Ovary (tissue), 9 donors: ENCODE measurements around the gene DEDD2. TPM values are rescaled to one million over a fixed set of nuclear protein-coding genes. Genes with fewer than 3 reads are reported as not detected.

ENCODE experiments used
- DNase-seq, 5 donors: peaks; one replicate each; pipeline ENCODE4 v3.0.0-alpha.2; 2019 to 2020
- H3K27ac ChIP-seq, 2 donors: fragments of 200-600 bp; one replicate each; pipeline versions ENCODE4 v1.5.1 to v1.8.0; 2019 to 2022
- H3K27me3 ChIP-seq: fragments of 200-600 bp; one replicate; pipeline ENCODE4 v1.8.0; 2022
- H3K36me3 ChIP-seq: fragments of 200-600 bp; sonication (generic); one replicate; pipeline ENCODE4 v1.5.1; 2019
- H3K4me1 ChIP-seq: one replicate; pipeline ENCODE4 v1.8.1; 2013; ENCODE audit warnings: mild to moderate bottlenecking, moderate library complexity; ENCODE audit not compliant: insufficient read depth
- H3K4me3 ChIP-seq: fragments of 200-600 bp; sonication (generic); one replicate; pipeline ENCODE4 v1.5.1; 2017
- H3K9me3 ChIP-seq, 2 donors: fragments of 200-600 bp in 1 of 2; sonication (generic) in 1 of 2; one replicate each; pipeline versions ENCODE4 v1.5.1 to v1.8.1; 2013 to 2019; ENCODE audit warnings: mild to moderate bottlenecking in 1 of 2, moderate library complexity in 1 of 2
- EP300 ChIP-seq: sonication (generic); formaldehyde crosslinking; IDR thresholded peaks from one replicate; pipeline ENCODE4 v1.6.1; 2017; ENCODE audit warnings: antibody characterized with exemption
- POLR2A ChIP-seq: fragments of 450-650 bp; IDR thresholded peaks from one replicate; pipeline ENCODE4 v1.6.1; 2017; ENCODE audit warnings: antibody characterized with exemption, mild to moderate bottlenecking, moderate library complexity
- WGBS, 3 donors: extraction: QIAGEN DNeasy Blood & Tissue Kit in 1 of 3; methylation state at CpG; one replicate each; pipeline versions ENCODE4 v1.1.5 to v1.1.7; 2013 to 2017; 5-methylcytosine and 5-hydroxymethylcytosine counted together
- intact Hi-C, 4 donors: fragments of 100-400 bp; cut with DNase I; formaldehyde crosslinking; loops; one replicate each; pipeline versions ENCODE4 v1.11.0 to v1.15.1; 2022 to 2023
- polyA plus RNA-seq, 2 donors: library from polyadenylated mRNA; stranded (reverse); fragments of 200-250 nt in 1 of 2; fragments of 350-450 nt in 1 of 2; fragmentation: Illumina TruSeq in 1 of 2; extraction: RNeasy Lipid Tissue Mini Kit (QIAGEN cat#74804) in 1 of 2; gene quantifications; one replicate each; pipeline ENCODE4 v1.2.3, GENCODE V29; 2013 to 2014
- total RNA-seq, 7 donors: library from RNA; depleted of rRNA in 2 of 7; stranded (reverse); fragments of >200 nt in 2 of 7; fragmentation: NEBNext Ultra II Directional in 3 of 7; extraction: Animal tissue kit (Norgen Biotek cat#: 25700) in 3 of 7; gene quantifications; one replicate each; pipeline versions ENCODE4 v1.1.0 to v1.2.4, GENCODE V29; 2016 to 2023
- TF ChIP-seq, protein P1 (sequence below), 3 donors: fragments of 450-650 bp in 2 of 3; fragments of 200-600 bp in 1 of 3; IDR thresholded peaks; one replicate each; pipeline versions ENCODE4 v1.5.1 to v1.8.0; 2016 to 2022; ENCODE audit warnings: antibody characterized with exemption in 3 of 3, mild to moderate bottlenecking in 1 of 3
- donor health status: DM: no; HTN: no; CAD: no; lungs with moderate emphysema.
- donor health status: DM: no; HTN: no; CAD: no.
- donor health status: Bipolar disorder and iron deficiency.
- donor health status: DM: yes; HTN: yes; CAD: no.
- donor health status: DM: no; HTN: no; CAD: no.
- donor health status: DM: yes; HTN: yes; CAD: no.

The DEDD2 gene
- total and polyA plus RNA-seq, 9 donors, result 8.3 to 36.8 (median 25.1) TPM

DNA sequence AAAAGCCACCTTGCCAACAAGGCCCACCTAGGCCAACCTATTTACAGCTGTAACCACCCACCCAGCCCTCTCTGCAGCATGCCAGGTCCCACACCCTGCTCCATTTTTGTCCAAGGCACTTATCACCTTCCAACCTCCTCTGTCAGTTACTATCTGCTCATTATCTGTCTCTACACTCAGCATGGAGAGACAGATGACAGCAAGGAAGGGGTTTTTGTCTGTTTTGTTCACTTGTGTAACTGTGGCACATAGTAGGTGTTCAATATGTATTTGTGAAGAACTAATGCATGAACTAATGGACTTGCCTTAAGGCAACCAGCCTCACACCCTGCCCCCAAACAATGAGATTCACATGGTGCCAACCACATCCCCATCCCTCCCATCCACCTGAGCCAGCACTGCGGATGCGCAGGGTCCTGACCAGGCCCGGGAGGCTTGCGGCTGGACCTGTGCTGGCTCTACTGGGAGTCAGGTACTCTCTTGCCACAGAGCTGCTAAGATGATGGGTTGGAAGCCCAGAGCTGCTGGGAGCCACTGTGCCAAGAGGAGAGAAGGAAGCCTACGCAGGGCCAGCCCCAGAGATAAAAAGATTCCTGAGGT lies 17.3 kb downstream of the DEDD2 start:
- no peaks in the 10 kb centered on the region for H3K36me3 ChIP-seq
- H3K9me3 ChIP-seq, result no peaks in the 10 kb centered on the region
- 81 to 90% (median 88%) methylated on average over 5 of the region's 5 CpGs for WGBS, 3 donors
- H3K4me3 ChIP-seq, result no peak overlapping the region
- TF ChIP-seq, protein P1, sequence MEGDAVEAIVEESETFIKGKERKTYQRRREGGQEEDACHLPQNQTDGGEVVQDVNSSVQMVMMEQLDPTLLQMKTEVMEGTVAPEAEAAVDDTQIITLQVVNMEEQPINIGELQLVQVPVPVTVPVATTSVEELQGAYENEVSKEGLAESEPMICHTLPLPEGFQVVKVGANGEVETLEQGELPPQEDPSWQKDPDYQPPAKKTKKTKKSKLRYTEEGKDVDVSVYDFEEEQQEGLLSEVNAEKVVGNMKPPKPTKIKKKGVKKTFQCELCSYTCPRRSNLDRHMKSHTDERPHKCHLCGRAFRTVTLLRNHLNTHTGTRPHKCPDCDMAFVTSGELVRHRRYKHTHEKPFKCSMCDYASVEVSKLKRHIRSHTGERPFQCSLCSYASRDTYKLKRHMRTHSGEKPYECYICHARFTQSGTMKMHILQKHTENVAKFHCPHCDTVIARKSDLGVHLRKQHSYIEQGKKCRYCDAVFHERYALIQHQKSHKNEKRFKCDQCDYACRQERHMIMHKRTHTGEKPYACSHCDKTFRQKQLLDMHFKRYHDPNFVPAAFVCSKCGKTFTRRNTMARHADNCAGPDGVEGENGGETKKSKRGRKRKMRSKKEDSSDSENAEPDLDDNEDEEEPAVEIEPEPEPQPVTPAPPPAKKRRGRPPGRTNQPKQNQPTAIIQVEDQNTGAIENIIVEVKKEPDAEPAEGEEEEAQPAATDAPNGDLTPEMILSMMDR (IDR thresholded peaks at IDR 0.05), result no peak
- TF ChIP-seq EP300 (no peak), POLR2A (no peak)
- H3K4me1 ChIP-seq, result no peaks in the 10 kb centered on the region
- intact Hi-C loops, result no loop called here
- no peaks in the 10 kb centered on the region for H3K27me3 ChIP-seq
- H3K27ac ChIP-seq, result no peak overlapping the region
- no peak for DNase-seq

DNA sequence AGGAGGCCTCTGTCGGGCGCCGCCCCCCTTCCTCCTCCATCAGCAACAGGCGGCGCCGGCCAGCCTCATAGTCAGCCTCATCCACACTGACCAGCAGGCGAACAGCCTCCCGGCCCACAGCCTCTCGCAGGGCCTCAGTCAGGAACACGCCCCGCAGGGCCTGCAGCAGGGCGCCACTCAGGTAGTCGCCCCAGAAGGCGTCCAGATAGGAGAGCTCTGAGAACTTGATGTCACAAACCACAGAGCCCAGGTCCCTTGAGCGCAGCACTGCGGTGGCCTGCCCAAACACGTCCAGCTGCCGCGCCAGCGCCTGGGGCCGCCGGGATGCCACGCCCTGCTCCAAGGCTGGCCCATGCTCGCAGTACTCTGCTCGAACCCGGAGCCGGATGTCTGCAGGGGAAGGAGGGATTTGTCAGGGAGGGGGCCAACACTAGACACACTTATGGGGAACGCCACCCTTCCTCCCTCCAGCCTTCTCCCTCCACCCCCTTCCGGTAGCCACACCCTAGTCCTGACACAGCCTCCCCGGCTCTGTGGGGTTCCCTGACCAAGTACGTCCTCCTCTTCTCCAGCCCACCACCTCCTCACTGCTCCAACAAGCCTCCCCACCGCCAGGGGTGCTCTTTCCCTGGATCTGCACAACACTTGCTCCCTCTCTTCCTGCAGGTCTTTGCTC lies 17.9 kb downstream of the DEDD2 start:
- no peaks in the 10 kb centered on the region for H3K27me3 ChIP-seq
- no peaks in the 10 kb centered on the region for H3K4me1 ChIP-seq
- TF ChIP-seq POLR2A, result no peak
- TF ChIP-seq, protein P1 (IDR thresholded peaks at IDR 0.05), result no peak
- TF ChIP-seq EP300, result no peak
- intact Hi-C loops, result no loop called here
- H3K36me3 ChIP-seq, result no peaks in the 10 kb centered on the region
- no peak overlapping the region for H3K27ac ChIP-seq
- H3K9me3 ChIP-seq, result no peaks in the 10 kb centered on the region
- H3K4me3 ChIP-seq, result no peak overlapping the region
- WGBS, 3 donors, result 81 to 87% (median 85%) methylated on average over 26 to 32 of the region's 32 CpGs
- no peak for DNase-seq

DNA sequence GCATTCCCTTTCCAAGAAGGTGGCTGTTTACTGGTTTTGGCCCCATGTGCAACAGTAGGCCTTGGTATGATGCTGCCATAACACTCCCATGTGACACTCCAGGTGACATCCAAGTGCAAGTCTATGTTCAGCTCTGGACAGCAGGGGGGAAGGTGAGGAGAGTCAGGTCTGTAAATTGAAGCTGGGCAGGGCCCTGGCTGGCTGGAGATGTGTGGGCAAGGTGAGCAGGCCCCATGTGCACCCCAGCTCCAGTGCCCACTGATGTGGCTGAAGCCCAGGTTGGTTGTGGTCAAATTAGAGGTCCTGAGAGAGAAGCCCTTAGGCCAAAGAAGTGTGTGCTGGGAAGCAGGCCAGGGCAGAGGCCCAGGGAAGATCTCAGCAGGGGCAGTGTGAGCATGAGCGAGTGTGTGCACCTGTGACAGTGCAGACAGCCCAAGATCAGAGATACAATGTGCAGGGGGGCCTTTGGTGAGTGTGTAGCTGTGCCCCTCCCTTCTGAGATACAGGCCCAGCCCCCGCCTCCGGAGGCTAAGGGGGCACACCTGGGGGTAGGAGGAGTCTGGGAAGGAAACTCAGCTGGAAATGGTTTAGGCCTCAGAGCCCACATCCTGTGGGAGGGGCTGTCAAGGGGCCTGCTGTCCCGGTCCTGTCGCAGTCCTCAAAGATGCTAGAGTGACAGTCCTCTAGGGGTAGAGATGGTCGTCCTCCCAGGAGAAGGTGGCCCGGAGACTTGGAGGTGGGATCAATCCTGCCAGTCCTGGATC lies 18.6 kb downstream of the DEDD2 start:
- no peak for DNase-seq
- Histone ChIP-seq H3K4me3 (no peak overlapping the region), H3K27me3 (no peaks in the 10 kb centered on the region), H3K4me1 (no peaks in the 10 kb centered on the region), H3K36me3 (no peaks in the 10 kb centered on the region), H3K27ac (no peak overlapping the region), H3K9me3 (no peaks in the 10 kb centered on the region)
- 66 to 70% (median 68%) methylated on average over 7 of the region's 7 CpGs for WGBS, 3 donors
- intact Hi-C loops, result no loop called here
- TF ChIP-seq EP300, result no peak
- no peak for TF ChIP-seq POLR2A
- TF ChIP-seq, protein P1 (IDR thresholded peaks at IDR 0.05), result no peak

DNA sequence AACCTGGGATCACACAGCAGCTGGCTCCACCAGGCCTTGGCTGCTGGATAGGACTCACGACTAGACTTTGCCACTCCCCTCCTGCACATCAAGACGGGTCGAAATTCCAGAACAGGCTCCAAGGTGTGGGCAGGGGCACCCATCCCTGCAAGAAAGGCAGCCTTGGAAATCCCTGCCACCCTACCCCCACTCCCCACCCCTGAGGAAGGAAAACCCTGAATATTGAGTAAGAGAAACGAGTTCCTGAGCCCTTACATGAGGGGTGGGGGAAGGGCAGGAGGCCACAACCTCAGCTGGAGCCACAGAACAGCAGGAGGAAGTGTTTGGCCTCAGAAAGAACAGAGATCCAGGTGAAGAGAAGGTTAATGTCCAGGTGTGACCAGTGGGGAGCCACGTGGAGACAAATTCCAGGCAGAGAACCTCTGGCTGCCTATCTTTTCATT lies 20.1 kb downstream of the DEDD2 start:
- Histone ChIP-seq H3K4me3 (no peak overlapping the region), H3K36me3 (no peaks in the 10 kb centered on the region), H3K27ac (no peak overlapping the region), H3K4me1 (no peaks in the 10 kb centered on the region), H3K27me3 (no peaks in the 10 kb centered on the region), H3K9me3 (peaks cover 0 to 4% of the 10 kb centered on the region in 2 donors)
- intact Hi-C loops, result no loop called here
- TF ChIP-seq POLR2A (no peak), EP300 (no peak)
- TF ChIP-seq, protein P1 (IDR thresholded peaks at IDR 0.05), result no peak
- DNase-seq, result no peak
- WGBS, 3 donors, result 31 to 48% (median 40%) methylated on average over 5 of the region's 5 CpGs
